Muscle layer of colon (tissue), 2 donors: ENCODE measurements around the gene RORB.

ENCODE experiments used
- H3K27ac ChIP-seq: one replicate; pipeline ENCODE4 v1.7.0; 2013; ENCODE audit warnings: low read depth, mild to moderate bottlenecking, low read length, moderate library complexity
- H3K27me3 ChIP-seq, 2 donors: one replicate each; pipeline ENCODE4 v1.7.0; 2013; ENCODE audit warnings: low read length in 2 of 2, mild to moderate bottlenecking in 2 of 2; ENCODE audit not compliant: insufficient read depth in 2 of 2, control insufficient read depth in 1 of 2
- H3K36me3 ChIP-seq: one replicate; pipeline ENCODE4 v1.7.0; 2013; ENCODE audit warnings: mild to moderate bottlenecking, low read length; ENCODE audit not compliant: insufficient read depth
- H3K4me1 ChIP-seq: one replicate; pipeline ENCODE4 v1.7.0; 2013; ENCODE audit warnings: mild to moderate bottlenecking, low read length; ENCODE audit not compliant: insufficient read depth
- H3K4me3 ChIP-seq, 2 donors: one replicate each; pipeline ENCODE4 v1.7.0; 2013; ENCODE audit warnings: low read length in 2 of 2, low read depth in 1 of 2, mild to moderate bottlenecking in 1 of 2, moderate library complexity in 1 of 2
- H3K9ac ChIP-seq: one replicate; pipeline ENCODE4 v1.7.0; 2013; ENCODE audit warnings: low read length
- H3K9me3 ChIP-seq: one replicate; pipeline ENCODE4 v1.7.0; 2013; ENCODE audit warnings: mild to moderate bottlenecking, low read length
- donor health status: abdominal sarcoma.
- donor health status: Adenocarcinoma of cecum.

The RORB gene

GRCh38 chr9:74666625-74667316 lies 169.6 kb downstream of the RORB start:
- Histone ChIP-seq H3K9ac (no peak overlapping the region), H3K27me3 (no peaks in the 10 kb centered on the region), H3K9me3 (no peaks in the 10 kb centered on the region), H3K36me3 (no peaks in the 10 kb centered on the region), H3K4me3 (no peak overlapping the region), H3K27ac (no peak overlapping the region), H3K4me1 (no peaks in the 10 kb centered on the region)

DNA sequence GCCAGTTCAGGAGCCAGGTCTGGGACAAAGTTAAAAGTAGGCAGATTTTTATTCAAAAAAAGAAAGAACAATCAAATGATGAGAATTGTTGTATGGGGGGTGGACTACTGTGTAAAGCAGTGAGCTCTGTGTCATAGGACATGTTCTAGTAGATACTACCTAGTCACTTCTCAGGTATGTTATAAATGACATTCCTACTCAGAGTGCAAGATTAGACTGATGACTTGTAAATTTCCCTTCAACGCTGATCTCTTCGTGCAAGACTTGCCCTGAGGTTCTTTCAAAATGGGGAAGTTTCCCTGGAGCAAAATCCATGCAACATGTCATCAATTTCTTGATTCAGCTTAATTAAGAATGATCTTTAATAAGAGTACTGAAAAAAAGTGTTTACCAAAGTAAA lies 175.1 kb downstream of the RORB start:
- no peak overlapping the region for H3K9ac ChIP-seq
- no peaks in the 10 kb centered on the region for H3K27me3 ChIP-seq
- no peak overlapping the region for H3K4me3 ChIP-seq
- H3K27ac ChIP-seq: no peak overlapping the region
- H3K4me1 ChIP-seq: no peaks in the 10 kb centered on the region
- H3K9me3 ChIP-seq: no peaks in the 10 kb centered on the region
- H3K36me3 ChIP-seq: no peaks in the 10 kb centered on the region

DNA sequence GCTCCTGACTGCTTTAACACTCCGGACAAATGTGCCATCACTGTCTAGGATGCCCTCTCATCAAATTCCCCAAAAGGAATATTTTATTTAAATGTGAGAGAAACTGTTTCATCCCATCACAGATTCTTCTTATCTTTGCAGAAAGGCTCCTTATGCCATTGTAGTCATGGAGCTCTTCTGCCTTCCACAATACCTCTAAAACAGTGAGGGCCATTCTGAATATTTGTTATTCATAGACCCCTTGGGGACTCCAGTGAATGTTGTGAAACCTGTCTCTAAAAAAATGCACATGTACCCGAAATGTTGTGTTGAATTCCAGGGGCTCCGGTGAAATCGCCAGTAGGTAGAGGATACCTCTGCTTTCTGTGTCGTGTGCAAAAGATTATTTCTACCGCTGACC lies 176.9 kb downstream of the RORB start:
- Histone ChIP-seq H3K4me1 (no peaks in the 10 kb centered on the region), H3K36me3 (no peaks in the 10 kb centered on the region), H3K9ac (no peak overlapping the region), H3K4me3 (no peak overlapping the region), H3K27me3 (no peaks in the 10 kb centered on the region), H3K27ac (no peak overlapping the region), H3K9me3 (no peaks in the 10 kb centered on the region)

- Histone ChIP-seq H3K27ac (no peak overlapping the region), H3K9me3 (no peaks in the 10 kb centered on the region)
Measured at GRCh38 chr9:74681906-74682305, 184.8 kb downstream of the RORB start.

GRCh38 chr9:74683322-74683721 lies 186.2 kb downstream of the RORB start:
- Histone ChIP-seq H3K27ac (no peak overlapping the region), H3K36me3 (no peaks in the 10 kb centered on the region), H3K9ac (no peak overlapping the region)

More at GRCh38 chr9:74681906-74682305, 184.8 kb downstream of the RORB start:
- no peaks in the 10 kb centered on the region for H3K27me3 ChIP-seq
- H3K4me1 ChIP-seq: no peaks in the 10 kb centered on the region
- no peak overlapping the region for H3K4me3 ChIP-seq
- H3K9ac ChIP-seq: no peak overlapping the region
- H3K36me3 ChIP-seq: no peaks in the 10 kb centered on the region

GRCh38 chr9:74691058-74691457 lies 193.9 kb downstream of the RORB start:
- no peak overlapping the region for H3K9ac ChIP-seq
- H3K27me3 ChIP-seq: no peaks in the 10 kb centered on the region
- no peak overlapping the region for H3K4me3 ChIP-seq
- H3K9me3 ChIP-seq: no peaks in the 10 kb centered on the region
- H3K36me3 ChIP-seq: no peaks in the 10 kb centered on the region
- no peak overlapping the region for H3K27ac ChIP-seq
- H3K4me1 ChIP-seq: no peaks in the 10 kb centered on the region

More at GRCh38 chr9:74683322-74683721, 186.2 kb downstream of the RORB start:
- Histone ChIP-seq H3K4me3 (no peak overlapping the region), H3K4me1 (no peaks in the 10 kb centered on the region), H3K27me3 (no peaks in the 10 kb centered on the region), H3K9me3 (no peaks in the 10 kb centered on the region)

DNA sequence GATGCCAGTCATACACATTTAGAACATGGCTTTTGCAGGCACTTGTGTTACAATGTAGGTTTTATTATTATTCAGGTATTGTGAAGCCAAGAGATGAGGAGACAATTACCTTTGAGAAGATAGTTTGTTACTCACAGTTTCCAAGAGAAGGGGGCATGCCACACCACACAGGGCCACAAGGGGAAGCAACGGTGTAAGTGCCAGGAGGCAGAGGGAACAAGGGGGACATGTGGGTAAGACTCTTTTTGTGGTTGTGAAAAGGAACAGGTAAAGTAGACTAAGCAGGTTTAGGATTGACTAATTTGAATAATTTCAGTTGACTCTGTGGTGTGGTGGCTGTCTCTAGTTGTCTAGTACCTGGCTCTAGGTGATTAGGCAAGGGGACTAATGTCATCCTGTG lies 199.4 kb downstream of the RORB start:
- Histone ChIP-seq H3K27ac (no peak overlapping the region), H3K27me3 (no peaks in the 10 kb centered on the region), H3K36me3 (no peaks in the 10 kb centered on the region), H3K9me3 (no peaks in the 10 kb centered on the region), H3K9ac (no peak overlapping the region), H3K4me1 (no peaks in the 10 kb centered on the region), H3K4me3 (no peak overlapping the region)

DNA sequence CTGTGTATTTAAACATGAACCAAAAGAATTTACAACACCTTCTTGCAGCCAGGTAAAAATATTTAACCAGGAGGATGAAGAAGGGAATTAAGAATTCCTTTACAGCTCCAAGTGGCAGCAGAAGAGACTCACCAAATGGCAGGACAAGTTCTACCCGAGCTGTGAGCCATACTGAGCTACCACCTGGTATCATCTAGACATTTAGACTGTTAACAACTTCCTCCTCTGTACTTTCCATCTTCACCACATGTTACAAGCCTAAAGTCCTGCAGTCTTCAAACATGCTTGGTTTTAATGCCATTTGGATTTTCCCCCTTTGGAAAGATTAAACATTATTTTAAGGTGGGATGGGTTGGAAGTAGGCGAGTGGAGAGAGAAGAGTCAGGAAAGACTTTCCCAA lies 200.4 kb downstream of the RORB start:
- H3K4me1 ChIP-seq: no peaks in the 10 kb centered on the region
- no peak overlapping the region for H3K27ac ChIP-seq
- no peaks in the 10 kb centered on the region for H3K27me3 ChIP-seq
- no peak overlapping the region for H3K9ac ChIP-seq
- no peak overlapping the region for H3K4me3 ChIP-seq
- H3K36me3 ChIP-seq: no peaks in the 10 kb centered on the region
- no peaks in the 10 kb centered on the region for H3K9me3 ChIP-seq

DNA sequence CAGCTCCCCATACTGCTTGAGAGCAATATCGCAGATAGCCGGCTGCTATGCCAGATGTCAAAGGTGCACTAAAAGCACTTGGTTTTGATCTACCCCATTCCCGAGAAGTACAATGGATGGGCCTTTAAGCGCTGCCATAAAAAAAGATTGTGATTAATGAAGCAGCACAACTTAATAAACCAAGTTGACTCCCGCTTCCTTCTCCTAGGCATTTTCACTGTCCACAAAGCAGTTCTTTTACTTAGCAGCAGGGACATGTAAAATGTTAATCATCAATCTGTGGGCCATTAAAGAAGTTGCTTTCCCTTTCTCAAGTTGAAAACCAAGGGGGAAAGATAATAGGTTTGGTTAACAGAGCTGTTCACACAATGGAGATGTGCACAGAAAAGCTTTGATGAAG lies 214.2 kb downstream of the RORB start:
- Histone ChIP-seq H3K4me1 (no peaks in the 10 kb centered on the region), H3K4me3 (no peak overlapping the region), H3K36me3 (no peaks in the 10 kb centered on the region), H3K9me3 (no peaks in the 10 kb centered on the region), H3K9ac (no peak overlapping the region), H3K27ac (no peak overlapping the region), H3K27me3 (no peaks in the 10 kb centered on the region)

- Histone ChIP-seq H3K9me3 (no peaks in the 10 kb centered on the region), H3K4me3 (no peak overlapping the region), H3K36me3 (no peaks in the 10 kb centered on the region), H3K4me1 (no peaks in the 10 kb centered on the region), H3K27ac (no peak overlapping the region), H3K9ac (no peak overlapping the region), H3K27me3 (no peaks in the 10 kb centered on the region)
Measured at GRCh38 chr9:74718709-74719108, 221.6 kb downstream of the RORB start.

DNA sequence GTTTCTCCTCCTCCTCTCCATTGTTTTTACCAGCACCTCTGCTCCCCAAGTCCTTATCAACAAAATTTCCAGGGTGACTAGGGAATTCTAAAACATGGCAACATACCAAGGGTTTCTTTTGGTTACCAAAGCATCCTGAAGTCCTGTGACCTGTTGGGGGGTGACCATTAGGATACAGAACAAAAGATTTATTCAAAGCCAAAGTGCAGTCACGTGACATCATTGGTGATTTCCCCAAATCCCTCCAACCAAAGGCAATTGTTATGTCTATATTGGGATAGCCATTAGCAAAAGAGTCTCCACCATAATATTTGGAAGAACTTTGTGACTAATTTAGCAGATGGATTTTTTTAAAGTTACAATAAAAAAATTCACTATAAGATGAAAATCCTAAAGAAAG lies 222.2 kb downstream of the RORB start:
- Histone ChIP-seq H3K36me3 (no peaks in the 10 kb centered on the region), H3K4me1 (no peaks in the 10 kb centered on the region), H3K27ac (no peak overlapping the region), H3K4me3 (no peak overlapping the region), H3K9ac (no peak overlapping the region), H3K27me3 (no peaks in the 10 kb centered on the region), H3K9me3 (no peaks in the 10 kb centered on the region)
